ENCODE data around the gene VPS39. TPM values are rescaled to one million over a fixed set of nuclear protein-coding genes. Genes with fewer than 3 reads are reported as not detected.

Gene VPS39
- total RNA-seq, 1 donor from 2014 or later, result 31.9 TPM

- no peak for DNase-seq (ENCODE audit: low read depth in 2 of 2)
Measured at GRCh38 chr15:42199126-42199525, 9.0 kb downstream of the VPS39 start.

- no peak for DNase-seq (ENCODE audit: low read depth in 2 of 2)
Measured at GRCh38 chr15:42198516-42198915, 9.6 kb downstream of the VPS39 start.

- DNase-seq (ENCODE audit: low read depth in 2 of 2), result peak in 1 of 2 donors; percentile 6
Measured at GRCh38 chr15:42194513-42194912, 13.6 kb downstream of the VPS39 start.

GRCh38 chr15:42193383-42193782 is 14.7 kb downstream of the VPS39 start:
- DNase-seq (ENCODE audit: low read depth in 2 of 2), result no peak

- DNase-seq (ENCODE audit: low read depth in 2 of 2), result no peak
Measured at GRCh38 chr15:42191610-42192346, 16.3 kb downstream of the VPS39 start.

- no peak for DNase-seq (ENCODE audit: low read depth in 2 of 2)
Measured at GRCh38 chr15:42190370-42190769, 17.7 kb downstream of the VPS39 start.

- no peak for DNase-seq (ENCODE audit: low read depth in 2 of 2)
Measured at GRCh38 chr15:42185801-42186200, 22.3 kb downstream of the VPS39 start.

GRCh38 chr15:42184736-42185135 is 23.4 kb downstream of the VPS39 start:
- no peak for DNase-seq (ENCODE audit: low read depth in 2 of 2)

GRCh38 chr15:42184296-42184695 is 23.8 kb downstream of the VPS39 start:
- peak; percentile 23 to 94 for DNase-seq (ENCODE audit: low read depth in 2 of 2)

- DNase-seq (ENCODE audit: low read depth in 2 of 2), result no peak
Measured at GRCh38 chr15:42182961-42183360, 25.1 kb downstream of the VPS39 start.

- DNase-seq (ENCODE audit: low read depth in 2 of 2), result no peak
Measured at GRCh38 chr15:42182328-42182886, 25.7 kb downstream of the VPS39 start.

- DNase-seq (ENCODE audit: low read depth in 2 of 2), result no peak
Measured at GRCh38 chr15:42178056-42178455, 30.0 kb downstream of the VPS39 start.

- peak in 1 of 2 donors; percentile 73 for DNase-seq (ENCODE audit: low read depth in 2 of 2)
Measured at GRCh38 chr15:42175671-42176070, 32.4 kb downstream of the VPS39 start.

GRCh38 chr15:42172475-42172874 is 35.6 kb downstream of the VPS39 start:
- peak; percentile 32 to 82 for DNase-seq (ENCODE audit: low read depth in 2 of 2)

GRCh38 chr15:42171795-42172194 is 36.3 kb downstream of the VPS39 start:
- no peak for DNase-seq (ENCODE audit: low read depth in 2 of 2)

GRCh38 chr15:42171122-42171521 is 37.0 kb downstream of the VPS39 start:
- peak; percentile 35 to 56 for DNase-seq (ENCODE audit: low read depth in 2 of 2)

- no peak for DNase-seq (ENCODE audit: low read depth in 2 of 2)
Measured at GRCh38 chr15:42166225-42166940, 41.7 kb downstream of the VPS39 start.

- no peak for DNase-seq (ENCODE audit: low read depth in 2 of 2)
Measured at GRCh38 chr15:42165106-42165505, 43.0 kb downstream of the VPS39 start.

- no peak for DNase-seq (ENCODE audit: low read depth in 2 of 2)
Measured at GRCh38 chr15:42163947-42164550, 44.1 kb downstream of the VPS39 start.

GRCh38 chr15:42163291-42163690 is 44.8 kb downstream of the VPS39 start:
- no peak for DNase-seq (ENCODE audit: low read depth in 2 of 2)

- no peak for DNase-seq (ENCODE audit: low read depth in 2 of 2)
Measured at GRCh38 chr15:42160136-42160535, 48.0 kb downstream of the VPS39 start.

- peak in 1 of 2 donors; percentile 87 for DNase-seq (ENCODE audit: low read depth in 2 of 2)
Measured at GRCh38 chr15:42159381-42160015, 48.6 kb downstream of the VPS39 start.

Measured in lung microvascular endothelial cell (primary cell).